Measurements from ENCODE around the gene KCNQ2. TPM values are rescaled to one million over a fixed set of nuclear protein-coding genes. Genes with fewer than 3 reads are reported as not detected.

Gene KCNQ2
- total and polyA plus RNA-seq, 2 experiments from 2014 or later = 68.5 to 92.4 TPM

GRCh38 chr20:63492518-63492917, 20.1 kb upstream of the KCNQ2 start (continued):
- TF ChIP-seq, protein P1, sequence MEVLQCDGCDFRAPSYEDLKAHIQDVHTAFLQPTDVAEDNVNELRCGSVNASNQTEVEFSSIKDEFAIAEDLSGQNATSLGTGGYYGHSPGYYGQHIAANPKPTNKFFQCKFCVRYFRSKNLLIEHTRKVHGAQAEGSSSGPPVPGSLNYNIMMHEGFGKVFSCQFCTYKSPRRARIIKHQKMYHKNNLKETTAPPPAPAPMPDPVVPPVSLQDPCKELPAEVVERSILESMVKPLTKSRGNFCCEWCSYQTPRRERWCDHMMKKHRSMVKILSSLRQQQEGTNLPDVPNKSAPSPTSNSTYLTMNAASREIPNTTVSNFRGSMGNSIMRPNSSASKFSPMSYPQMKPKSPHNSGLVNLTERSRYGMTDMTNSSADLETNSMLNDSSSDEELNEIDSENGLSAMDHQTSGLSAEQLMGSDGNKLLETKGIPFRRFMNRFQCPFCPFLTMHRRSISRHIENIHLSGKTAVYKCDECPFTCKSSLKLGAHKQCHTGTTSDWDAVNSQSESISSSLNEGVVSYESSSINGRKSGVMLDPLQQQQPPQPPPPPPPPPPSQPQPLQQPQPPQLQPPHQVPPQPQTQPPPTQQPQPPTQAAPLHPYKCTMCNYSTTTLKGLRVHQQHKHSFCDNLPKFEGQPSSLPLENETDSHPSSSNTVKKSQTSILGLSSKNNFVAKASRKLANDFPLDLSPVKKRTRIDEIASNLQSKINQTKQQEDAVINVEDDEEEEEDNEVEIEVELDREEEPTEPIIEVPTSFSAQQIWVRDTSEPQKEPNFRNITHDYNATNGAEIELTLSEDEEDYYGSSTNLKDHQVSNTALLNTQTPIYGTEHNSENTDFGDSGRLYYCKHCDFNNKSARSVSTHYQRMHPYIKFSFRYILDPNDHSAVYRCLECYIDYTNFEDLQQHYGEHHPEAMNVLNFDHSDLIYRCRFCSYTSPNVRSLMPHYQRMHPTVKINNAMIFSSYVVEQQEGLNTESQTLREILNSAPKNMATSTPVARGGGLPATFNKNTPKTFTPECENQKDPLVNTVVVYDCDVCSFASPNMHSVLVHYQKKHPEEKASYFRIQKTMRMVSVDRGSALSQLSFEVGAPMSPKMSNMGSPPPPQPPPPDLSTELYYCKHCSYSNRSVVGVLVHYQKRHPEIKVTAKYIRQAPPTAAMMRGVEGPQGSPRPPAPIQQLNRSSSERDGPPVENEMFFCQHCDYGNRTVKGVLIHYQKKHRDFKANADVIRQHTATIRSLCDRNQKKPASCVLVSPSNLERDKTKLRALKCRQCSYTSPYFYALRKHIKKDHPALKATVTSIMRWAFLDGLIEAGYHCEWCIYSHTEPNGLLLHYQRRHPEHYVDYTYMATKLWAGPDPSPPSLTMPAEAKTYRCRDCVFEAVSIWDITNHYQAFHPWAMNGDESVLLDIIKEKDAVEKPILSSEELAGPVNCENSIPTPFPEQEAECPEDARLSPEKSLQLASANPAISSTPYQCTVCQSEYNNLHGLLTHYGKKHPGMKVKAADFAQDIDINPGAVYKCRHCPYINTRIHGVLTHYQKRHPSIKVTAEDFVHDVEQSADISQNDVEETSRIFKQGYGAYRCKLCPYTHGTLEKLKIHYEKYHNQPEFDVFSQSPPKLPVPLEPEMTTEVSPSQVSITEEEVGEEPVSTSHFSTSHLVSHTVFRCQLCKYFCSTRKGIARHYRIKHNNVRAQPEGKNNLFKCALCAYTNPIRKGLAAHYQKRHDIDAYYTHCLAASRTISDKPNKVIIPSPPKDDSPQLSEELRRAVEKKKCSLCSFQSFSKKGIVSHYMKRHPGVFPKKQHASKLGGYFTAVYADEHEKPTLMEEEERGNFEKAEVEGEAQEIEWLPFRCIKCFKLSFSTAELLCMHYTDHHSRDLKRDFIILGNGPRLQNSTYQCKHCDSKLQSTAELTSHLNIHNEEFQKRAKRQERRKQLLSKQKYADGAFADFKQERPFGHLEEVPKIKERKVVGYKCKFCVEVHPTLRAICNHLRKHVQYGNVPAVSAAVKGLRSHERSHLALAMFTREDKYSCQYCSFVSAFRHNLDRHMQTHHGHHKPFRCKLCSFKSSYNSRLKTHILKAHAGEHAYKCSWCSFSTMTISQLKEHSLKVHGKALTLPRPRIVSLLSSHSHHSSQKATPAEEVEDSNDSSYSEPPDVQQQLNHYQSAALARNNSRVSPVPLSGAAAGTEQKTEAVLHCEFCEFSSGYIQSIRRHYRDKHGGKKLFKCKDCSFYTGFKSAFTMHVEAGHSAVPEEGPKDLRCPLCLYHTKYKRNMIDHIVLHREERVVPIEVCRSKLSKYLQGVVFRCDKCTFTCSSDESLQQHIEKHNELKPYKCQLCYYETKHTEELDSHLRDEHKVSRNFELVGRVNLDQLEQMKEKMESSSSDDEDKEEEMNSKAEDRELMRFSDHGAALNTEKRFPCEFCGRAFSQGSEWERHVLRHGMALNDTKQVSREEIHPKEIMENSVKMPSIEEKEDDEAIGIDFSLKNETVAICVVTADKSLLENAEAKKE (CRISPR knock-in tag; IDR thresholded peaks at IDR 0.05) = no peak
- no peak for TF ChIP-seq ZNF331 (CRISPR knock-in tag; IDR thresholded peaks at IDR 0.05; ENCODE audit: low read depth)
- no peak for TF ChIP-seq NANOG (IDR thresholded peaks at IDR 0.05; ENCODE audit: borderline replicate concordance)

- TF ChIP-seq, protein P2, sequence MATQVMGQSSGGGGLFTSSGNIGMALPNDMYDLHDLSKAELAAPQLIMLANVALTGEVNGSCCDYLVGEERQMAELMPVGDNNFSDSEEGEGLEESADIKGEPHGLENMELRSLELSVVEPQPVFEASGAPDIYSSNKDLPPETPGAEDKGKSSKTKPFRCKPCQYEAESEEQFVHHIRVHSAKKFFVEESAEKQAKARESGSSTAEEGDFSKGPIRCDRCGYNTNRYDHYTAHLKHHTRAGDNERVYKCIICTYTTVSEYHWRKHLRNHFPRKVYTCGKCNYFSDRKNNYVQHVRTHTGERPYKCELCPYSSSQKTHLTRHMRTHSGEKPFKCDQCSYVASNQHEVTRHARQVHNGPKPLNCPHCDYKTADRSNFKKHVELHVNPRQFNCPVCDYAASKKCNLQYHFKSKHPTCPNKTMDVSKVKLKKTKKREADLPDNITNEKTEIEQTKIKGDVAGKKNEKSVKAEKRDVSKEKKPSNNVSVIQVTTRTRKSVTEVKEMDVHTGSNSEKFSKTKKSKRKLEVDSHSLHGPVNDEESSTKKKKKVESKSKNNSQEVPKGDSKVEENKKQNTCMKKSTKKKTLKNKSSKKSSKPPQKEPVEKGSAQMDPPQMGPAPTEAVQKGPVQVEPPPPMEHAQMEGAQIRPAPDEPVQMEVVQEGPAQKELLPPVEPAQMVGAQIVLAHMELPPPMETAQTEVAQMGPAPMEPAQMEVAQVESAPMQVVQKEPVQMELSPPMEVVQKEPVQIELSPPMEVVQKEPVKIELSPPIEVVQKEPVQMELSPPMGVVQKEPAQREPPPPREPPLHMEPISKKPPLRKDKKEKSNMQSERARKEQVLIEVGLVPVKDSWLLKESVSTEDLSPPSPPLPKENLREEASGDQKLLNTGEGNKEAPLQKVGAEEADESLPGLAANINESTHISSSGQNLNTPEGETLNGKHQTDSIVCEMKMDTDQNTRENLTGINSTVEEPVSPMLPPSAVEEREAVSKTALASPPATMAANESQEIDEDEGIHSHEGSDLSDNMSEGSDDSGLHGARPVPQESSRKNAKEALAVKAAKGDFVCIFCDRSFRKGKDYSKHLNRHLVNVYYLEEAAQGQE (IDR thresholded peaks at IDR 0.05; ENCODE audit: unreplicated experiment) = no peak
- TF ChIP-seq, protein P1 (CRISPR knock-in tag; IDR thresholded peaks at IDR 0.05) = no peak
- Histone ChIP-seq H3K36me3 (ENCODE audit: insufficient read depth) (no peaks in the 10 kb centered on the region), H3K27me3 (ENCODE audit: insufficient read depth) (peaks cover 33% of the 10 kb centered on the region), H3K9me2 (ENCODE audit: insufficient read depth) (0 out of 2 replicates have a peak, but pooled peaks cover 5% of the 10 kb centered on the region), H3F3A (replicated peaks; ENCODE audit: low read depth) (no peaks in the 10 kb centered on the region), H3K4me1 (ENCODE audit: insufficient read depth) (peaks cover 6% of the 10 kb centered on the region; the same call in 1 of the 2 replicates), H2AFZ (no peak overlapping the region), H3K4me3 (no peak overlapping the region), H3K27ac (ENCODE audit: low read depth) (no peak overlapping the region), H3K4me2 (no peak overlapping the region), H4K20me1 (replicated peaks; ENCODE audit: insufficient read depth) (no peaks in the 10 kb centered on the region), H3K79me2 (replicated peaks; ENCODE audit: insufficient read depth) (no peaks in the 10 kb centered on the region)
- no peak for ATAC-seq
- Mint-ChIP-seq H3K36me3 (ENCODE audit: low read depth) (peaks cover 17% of the 10 kb centered on the region), H3K4me3 (no peak overlapping the region), H3K4me1 (peaks cover 3% of the 10 kb centered on the region; the same call in 2 of the 3 replicates), H3K9me3 (peaks cover 3% of the 10 kb centered on the region; the same call in 1 of the 3 replicates), H3K27ac (no peak overlapping the region), H3K27me3 (ENCODE audit: insufficient read depth, low read depth, poor library complexity) (peaks cover 26% of the 10 kb centered on the region)
- DNase-seq (ENCODE audit: low spot score) = no peak
Observed at GRCh38 chr20:63491635-63492230, 19.3 kb upstream of the KCNQ2 start.

Measured in GM23338 (cell line).